Calu3 (cell line): ENCODE measurements around the gene IGF1R. TPM values are rescaled to one million over a fixed set of nuclear protein-coding genes. Genes with fewer than 3 reads are reported as not detected.

ENCODE experiments used
- BruUV-seq: library from RNA; stranded (reverse); fragments of 400-500 nt; replicated peaks from 2 replicates; lab custom pipeline; 2021; lab: Mats Ljungman, UMichigan
- CTCF ChIA-PET: fragments of 300-600 bp; sonication (Branson Sonifier 250); formaldehyde crosslinking; loops from one replicate; lab custom pipeline; 2022; ENCODE audit warnings: antibody characterized with exemption; lab: Charles Lee
- DNase-seq: peaks from one replicate; pipeline ENCODE4 v3.0.0; 2022
- H3K27ac Mint-ChIP-seq: one replicate; pipeline ENCODE4 v1.8.0; 2022; ENCODE audit warnings: mixed read lengths; ENCODE audit not compliant: unreplicated experiment
- H3K27me3 Mint-ChIP-seq: one replicate; pipeline ENCODE4 v1.8.0; 2022; ENCODE audit warnings: mixed read lengths; ENCODE audit not compliant: unreplicated experiment
- H3K36me3 Mint-ChIP-seq: one replicate; pipeline ENCODE4 v1.8.0; 2022; ENCODE audit warnings: mild to moderate bottlenecking, moderate library complexity, mixed read lengths; ENCODE audit not compliant: insufficient read depth, unreplicated experiment
- H3K4me1 Mint-ChIP-seq: one replicate; pipeline ENCODE4 v1.8.0; 2022; ENCODE audit warnings: mild to moderate bottlenecking, low read depth, mixed read lengths; ENCODE audit not compliant: unreplicated experiment
- H3K4me3 Mint-ChIP-seq: one replicate; pipeline ENCODE4 v1.8.0; 2022; ENCODE audit warnings: mild to moderate bottlenecking, low read depth, moderate library complexity, mixed read lengths; ENCODE audit not compliant: unreplicated experiment
- H3K9me3 Mint-ChIP-seq: one replicate; pipeline ENCODE4 v1.8.0; 2022; ENCODE audit warnings: low read depth, mixed read lengths; ENCODE audit not compliant: unreplicated experiment
- CTCF ChIP-seq: fragments of 200-600 bp; IDR thresholded peaks from one replicate; pipeline ENCODE4 v1.8.0; 2022; ENCODE audit warnings: antibody characterized with exemption; ENCODE audit not compliant: unreplicated experiment
- intact Hi-C: fragments of 100-400 bp; cut with micrococcal nuclease; formaldehyde crosslinking; loops from one replicate; pipeline ENCODE4 v1.10.0; 2022; ENCODE audit not compliant: unreplicated experiment
- total RNA-seq: library from RNA; stranded (reverse); gene quantifications from 2 replicates; pipeline ENCODE4 v1.2.3, GENCODE V29; 2022

IGF1R gene
- total RNA-seq, 1 experiment from 2014 or later: 73.9 TPM

- intact Hi-C loops: no loop called here
- H3K4me1 Mint-ChIP-seq: peaks cover 11% of the 10 kb centered on the region
- no peaks in the 10 kb centered on the region for H3K9me3 Mint-ChIP-seq
- TF ChIP-seq CTCF: no peak
- CTCF ChIA-PET: interaction anchor here (0.7 kb wide), 1 partner anchor 8 kb away, joined by 12 read pairs; no protein-coding TSS in a partner anchor
- H3K27ac Mint-ChIP-seq: no peak overlapping the region
- peaks cover 6% of the 10 kb centered on the region for H3K36me3 Mint-ChIP-seq
- H3K27me3 Mint-ChIP-seq: no peaks in the 10 kb centered on the region
- BruUV-seq: no TSS peak
- no peak for DNase-seq
- H3K4me3 Mint-ChIP-seq: no peak overlapping the region
Observed at GRCh38 chr15:98755781-98756180, 107.4 kb downstream of the IGF1R start.

GRCh38 chr15:98758224-98758623 is 109.9 kb downstream of the IGF1R start:
- Mint-ChIP-seq H3K9me3 (no peaks in the 10 kb centered on the region), H3K4me1 (peaks cover 24% of the 10 kb centered on the region), H3K4me3 (no peak overlapping the region), H3K27ac (no peak overlapping the region), H3K27me3 (no peaks in the 10 kb centered on the region), H3K36me3 (peaks cover 15% of the 10 kb centered on the region)
- BruUV-seq: no TSS peak
- intact Hi-C loops: no loop called here
- CTCF ChIA-PET: no interaction called here
- no peak for DNase-seq
- TF ChIP-seq CTCF: no peak

DNA sequence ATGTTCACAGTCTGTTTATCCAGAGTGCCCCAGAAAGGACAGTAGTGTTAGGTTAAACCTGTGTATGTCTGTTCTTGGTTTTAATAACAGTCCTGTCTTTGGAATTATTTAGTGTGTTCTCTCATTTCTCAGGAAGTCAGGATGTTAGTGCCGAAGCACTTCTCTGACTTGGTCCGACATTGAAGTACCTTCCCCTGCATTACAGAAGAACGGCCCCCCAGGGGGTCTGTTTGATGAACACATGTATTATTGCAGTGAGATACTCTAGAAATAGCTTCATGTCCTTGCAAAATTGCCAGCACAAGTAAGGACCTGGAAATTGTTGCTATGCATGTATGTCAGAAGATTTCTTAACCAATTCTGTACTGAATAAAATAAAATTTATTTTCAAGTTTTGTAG is 110.9 kb downstream of the IGF1R start:
- no peak for TF ChIP-seq CTCF
- intact Hi-C loops: no loop called here
- CTCF ChIA-PET: no interaction called here
- no TSS peak for BruUV-seq
- H3K36me3 Mint-ChIP-seq: peaks cover 12% of the 10 kb centered on the region
- DNase-seq: no peak
- H3K9me3 Mint-ChIP-seq: no peaks in the 10 kb centered on the region
- H3K4me1 Mint-ChIP-seq: peaks cover 28% of the 10 kb centered on the region
- no peak overlapping the region for H3K27ac Mint-ChIP-seq
- no peaks in the 10 kb centered on the region for H3K27me3 Mint-ChIP-seq
- no peak overlapping the region for H3K4me3 Mint-ChIP-seq

- CTCF ChIA-PET: interaction anchor here (1.0 kb wide), 1 partner anchor 10 kb away, joined by 3 read pairs; no protein-coding TSS in a partner anchor
- no peaks in the 10 kb centered on the region for H3K9me3 Mint-ChIP-seq
- no peak overlapping the region for H3K4me3 Mint-ChIP-seq
- no peaks in the 10 kb centered on the region for H3K27me3 Mint-ChIP-seq
- intact Hi-C loops: no loop called here
- no peak for DNase-seq
- TF ChIP-seq CTCF: no peak
- no TSS peak for BruUV-seq
- H3K27ac Mint-ChIP-seq: no peak overlapping the region
- peaks cover 23% of the 10 kb centered on the region for H3K4me1 Mint-ChIP-seq
- H3K36me3 Mint-ChIP-seq: peaks cover 11% of the 10 kb centered on the region
Observed at GRCh38 chr15:98760112-98760826, 111.9 kb downstream of the IGF1R start.
